GM18867 (cell line): Measurements from ENCODE around the gene CHMP2A.
A peak's percentile ranks its signal among the peaks of the same experiment; 100 is the strongest.

Experiments
- ATAC-seq: cut with Tn5 transposase; IDR thresholded peaks from one replicate; pipeline ENCODE4 v1.9.1; 2021; ENCODE audit warnings: mild to moderate bottlenecking, moderate library complexity; ENCODE audit not compliant: unreplicated experiment

Gene CHMP2A

DNA sequence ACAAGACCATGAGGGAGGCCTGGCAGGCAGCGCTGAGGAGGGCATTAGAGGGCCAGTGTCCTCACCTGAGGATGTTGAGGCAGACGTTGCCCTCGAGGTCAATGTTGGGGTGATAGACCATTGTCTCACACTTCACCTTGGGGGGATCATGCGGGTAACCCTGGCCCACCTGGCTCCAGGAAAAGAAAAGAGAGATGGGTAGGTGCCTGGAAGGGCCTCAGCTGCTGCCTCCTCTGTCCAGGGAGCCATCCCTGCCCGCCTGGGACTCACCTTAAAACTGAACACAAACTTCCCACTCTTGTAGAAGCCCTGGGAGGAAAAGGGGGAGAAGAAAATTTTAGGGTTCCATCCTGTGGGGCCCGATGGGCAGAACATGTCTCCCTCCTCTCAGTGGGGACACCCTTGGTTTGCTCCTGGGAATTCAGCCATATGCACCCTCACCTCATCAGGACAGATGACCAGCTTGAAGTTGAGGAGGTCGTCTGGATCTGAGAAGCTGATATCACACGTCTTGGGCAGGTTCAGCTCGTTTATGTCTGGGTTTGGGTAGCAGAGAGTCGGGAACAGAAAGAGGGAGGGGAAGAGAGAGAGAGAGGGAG lies 1.8 kb upstream of the CHMP2A start:
- no peak for ATAC-seq

DNA sequence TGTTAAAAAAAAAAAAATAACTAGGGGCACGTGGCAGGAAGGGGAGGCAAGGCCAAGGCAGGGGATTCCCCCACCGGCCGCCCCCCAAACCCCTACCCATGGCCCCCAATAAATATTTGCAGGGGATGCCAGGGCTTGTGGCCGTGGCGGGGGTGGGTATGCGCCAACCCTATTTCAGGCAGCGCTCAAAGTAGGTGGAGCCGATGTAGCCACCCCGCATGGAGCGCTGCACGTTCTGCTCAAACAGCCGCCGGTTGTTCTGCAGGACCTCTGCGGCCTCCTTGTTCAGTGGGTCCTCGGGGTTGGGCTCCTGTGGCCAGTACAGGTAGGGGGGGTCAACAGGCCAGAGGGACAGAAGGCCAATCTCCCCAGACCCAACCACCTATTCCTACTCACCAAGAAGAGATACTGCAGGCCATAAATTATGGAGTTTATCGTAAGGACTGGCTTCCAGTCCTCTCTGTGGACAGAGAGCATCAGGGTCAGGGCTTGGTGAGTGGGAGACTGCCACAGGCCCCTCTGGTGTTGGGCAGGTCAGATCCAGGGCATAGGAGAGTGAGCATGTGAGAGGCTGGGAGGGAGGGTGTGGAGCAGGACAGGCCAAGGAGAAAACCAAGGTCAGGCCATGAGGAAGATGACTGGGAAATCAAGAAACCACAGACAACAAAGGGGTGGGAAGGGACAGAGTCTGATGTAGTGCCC lies 1.2 kb upstream of the CHMP2A start:
- no peak for ATAC-seq

DNA sequence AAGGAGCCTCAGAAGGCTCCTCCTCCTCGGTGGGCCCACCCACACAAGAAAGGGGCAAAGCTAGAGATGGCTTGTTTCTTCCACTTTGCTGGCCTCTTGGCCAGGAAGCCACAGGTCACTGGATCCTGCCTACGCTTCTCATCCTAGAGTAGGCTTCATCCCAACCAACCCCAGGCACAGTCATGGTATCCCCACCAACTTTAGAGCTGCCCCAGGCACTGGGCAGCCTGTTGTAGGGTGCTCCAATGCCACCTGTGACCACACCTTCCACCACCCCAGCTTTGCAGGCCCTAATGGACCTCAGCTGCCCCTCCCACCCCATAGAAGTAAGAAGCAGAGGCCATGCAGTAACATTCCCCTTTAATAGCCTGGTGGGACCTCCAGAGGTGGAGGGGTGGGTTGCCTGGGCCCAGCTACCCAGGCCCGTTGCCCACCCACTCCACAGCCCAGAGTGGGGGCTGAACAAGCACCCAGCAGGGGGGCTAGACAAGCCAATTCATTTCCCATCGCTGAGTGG lies 522 bp upstream of the CHMP2A start:
- ATAC-seq = no peak

DNA sequence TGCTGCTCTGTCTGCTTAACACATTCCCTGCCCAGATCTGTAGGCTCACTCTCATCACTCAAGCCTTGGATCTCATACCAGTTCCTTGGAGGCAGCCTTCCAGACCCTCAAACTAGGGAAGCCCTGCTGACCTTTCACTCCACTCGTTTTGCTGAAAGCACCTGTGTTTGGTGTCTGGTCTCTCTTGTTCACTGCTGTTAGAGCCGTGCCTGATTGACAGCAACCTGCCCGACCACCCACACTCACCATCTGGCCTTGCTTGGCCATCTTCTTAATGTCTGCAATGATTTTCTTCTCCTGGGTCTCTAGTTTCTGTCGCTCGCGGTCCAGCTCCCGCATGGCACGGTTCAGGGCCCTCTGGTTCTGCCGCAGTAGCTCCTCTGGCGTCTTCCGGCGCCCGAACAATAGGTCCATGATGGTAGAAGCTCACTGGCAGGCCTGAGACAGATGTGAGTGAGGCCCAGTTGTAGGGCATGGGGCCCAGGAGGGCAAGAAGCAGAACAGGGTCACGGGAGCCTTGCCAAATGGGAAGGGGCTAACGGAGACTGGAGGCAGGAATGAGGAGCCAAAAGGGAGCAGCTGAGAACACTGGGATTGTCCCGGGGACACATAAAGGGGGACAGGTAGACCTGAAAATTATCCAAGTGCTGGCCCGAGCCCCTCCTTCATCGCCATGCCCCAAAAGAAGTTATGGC lies 959 bp downstream of the CHMP2A start:
- no peak for ATAC-seq

DNA sequence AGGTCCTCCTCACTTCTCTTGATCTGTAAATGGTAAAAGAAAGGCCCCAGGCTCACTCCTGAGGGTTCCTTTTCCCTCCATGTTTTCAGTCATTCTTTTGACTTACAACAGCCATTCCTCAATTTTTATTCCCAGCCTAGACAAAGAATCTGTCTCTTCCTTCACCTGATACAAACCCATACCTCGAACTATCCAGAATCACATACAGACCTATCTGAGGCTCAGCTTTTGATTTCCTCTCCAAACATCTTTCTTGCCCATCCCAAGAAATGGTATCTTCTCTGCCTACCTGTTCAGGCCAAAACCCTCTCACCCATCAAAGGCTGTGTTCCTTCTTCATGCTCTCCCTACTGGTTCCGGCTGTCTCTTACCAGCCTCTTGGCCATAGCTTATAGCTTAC lies 2.2 kb downstream of the CHMP2A start:
- no peak for ATAC-seq

DNA sequence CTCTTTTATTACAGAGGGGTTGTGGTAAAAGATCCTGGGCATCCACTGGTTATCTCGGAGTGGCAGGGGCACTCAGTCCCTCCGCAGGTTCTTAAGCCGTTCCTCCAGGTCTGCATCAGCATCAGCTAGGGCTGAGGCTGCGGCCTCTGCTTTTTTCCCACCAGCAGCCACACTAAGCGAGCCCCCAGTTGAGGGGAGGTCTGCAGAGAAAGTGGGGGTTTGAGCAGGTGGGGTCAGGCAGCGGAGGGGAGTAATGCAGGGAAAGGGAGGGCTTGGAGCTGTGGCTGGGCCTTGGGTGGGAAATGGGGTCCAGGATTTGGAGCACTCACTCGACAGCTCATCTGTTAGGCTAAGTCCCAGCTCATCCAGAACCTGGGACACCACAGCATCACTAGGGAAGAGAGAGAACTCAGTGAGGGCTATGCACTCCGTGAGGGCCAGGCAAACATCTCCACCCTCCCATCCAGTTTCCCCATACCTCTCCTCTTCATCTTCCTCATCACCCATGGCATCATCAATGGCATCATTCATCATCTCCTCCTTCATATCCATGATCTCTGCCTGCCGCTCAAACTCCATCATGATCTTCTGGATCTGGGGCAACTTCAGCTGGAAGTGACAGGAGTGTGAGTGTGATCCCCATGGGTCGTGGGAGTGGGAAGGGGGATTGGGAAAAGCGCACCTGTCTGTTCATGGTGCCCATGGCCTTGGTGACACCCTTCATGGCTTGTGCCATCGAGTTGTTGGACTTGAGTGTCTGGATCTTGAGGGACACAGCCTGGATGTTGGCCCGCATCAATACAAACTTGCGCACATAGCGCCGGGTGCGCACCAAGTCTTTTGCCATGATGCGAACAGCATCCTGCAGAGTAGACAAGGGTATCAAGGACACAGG lies 3.1 kb downstream of the CHMP2A start:
- no peak for ATAC-seq

DNA sequence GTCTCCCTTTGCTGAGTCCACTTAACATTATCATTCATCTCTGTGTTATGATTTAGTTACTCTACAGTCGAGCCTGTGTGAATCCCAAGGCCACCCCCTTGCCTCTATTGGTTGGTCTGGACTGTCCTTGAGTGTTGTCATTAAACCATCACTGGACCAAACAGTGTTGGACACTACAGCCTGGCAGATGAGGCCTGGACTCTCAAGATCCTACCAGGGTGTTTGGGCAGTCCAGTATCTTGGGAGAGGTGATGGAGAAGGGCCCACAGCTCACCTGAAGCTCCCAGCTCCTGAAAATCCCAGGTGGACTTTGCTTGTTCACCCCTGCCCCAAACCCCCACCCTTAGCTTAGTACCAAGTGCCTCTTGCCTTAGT lies 3.8 kb downstream of the CHMP2A start:
- ATAC-seq = no peak

DNA sequence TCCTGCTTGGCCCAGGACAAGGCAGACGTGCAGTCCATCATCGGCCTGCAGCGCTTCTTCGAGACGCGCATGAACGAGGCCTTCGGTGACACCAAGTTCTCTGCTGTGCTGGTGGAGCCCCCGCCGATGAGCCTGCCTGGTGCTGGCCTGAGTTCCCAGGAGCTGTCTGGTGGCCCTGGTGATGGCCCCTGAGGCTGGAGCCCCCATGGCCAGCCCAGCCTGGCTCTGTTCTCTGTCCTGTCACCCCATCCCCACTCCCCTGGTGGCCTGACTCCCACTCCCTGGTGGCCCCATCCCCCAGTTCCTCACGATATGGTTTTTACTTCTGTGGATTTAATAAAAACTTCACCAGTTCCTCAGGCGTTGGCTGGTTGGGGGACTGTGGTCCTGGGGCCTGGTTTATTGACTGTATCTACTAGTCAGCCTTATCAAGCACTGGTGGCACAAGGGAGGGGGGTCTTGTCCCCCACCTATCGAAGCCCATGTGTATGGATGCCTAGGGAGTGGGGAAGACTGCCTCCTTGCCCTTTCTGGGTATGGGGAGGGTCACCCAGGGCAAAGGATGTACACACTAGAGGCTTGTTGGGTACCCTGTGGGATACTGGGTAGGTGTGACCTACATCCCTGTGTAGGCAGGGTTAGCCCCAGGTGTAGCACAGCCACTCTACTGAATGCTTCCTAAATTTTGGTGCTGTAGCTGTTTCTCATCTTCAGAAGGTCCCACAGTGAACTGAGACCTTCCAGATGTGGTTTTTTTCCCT lies 4.4 kb downstream of the CHMP2A start:
- no peak for ATAC-seq

DNA sequence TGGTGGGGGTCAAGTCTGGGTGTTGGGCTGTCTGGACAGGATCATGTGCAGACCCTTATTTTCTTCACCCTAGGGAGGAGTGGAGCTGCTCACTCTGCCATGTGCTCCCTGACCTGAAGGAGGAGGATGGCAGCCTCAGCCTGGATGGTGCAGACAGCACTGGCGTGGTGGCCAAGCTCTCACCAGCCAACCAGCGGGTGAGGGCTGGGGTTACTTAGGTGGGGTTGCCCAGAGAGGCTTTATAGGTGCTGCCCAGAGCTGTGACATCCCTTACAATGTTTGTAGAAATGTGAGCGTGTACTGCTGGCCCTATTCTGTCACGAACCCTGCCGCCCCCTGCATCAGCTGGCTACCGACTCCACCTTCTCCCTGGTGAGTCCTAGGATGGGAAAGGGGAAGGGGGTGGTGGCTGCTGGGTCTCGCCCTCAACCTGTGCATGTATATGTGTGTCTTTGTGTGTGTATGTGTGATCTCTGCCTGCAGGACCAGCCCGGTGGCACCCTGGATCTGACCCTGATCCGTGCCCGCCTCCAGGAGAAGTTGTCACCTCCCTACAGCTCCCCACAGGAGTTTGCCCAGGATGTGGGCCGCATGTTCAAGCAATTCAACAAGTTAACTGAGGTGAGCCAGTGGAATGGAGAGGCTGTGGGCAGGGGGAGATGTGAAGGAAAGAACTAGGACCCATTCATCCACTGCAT lies 5.1 kb downstream of the CHMP2A start:
- no peak for ATAC-seq

DNA sequence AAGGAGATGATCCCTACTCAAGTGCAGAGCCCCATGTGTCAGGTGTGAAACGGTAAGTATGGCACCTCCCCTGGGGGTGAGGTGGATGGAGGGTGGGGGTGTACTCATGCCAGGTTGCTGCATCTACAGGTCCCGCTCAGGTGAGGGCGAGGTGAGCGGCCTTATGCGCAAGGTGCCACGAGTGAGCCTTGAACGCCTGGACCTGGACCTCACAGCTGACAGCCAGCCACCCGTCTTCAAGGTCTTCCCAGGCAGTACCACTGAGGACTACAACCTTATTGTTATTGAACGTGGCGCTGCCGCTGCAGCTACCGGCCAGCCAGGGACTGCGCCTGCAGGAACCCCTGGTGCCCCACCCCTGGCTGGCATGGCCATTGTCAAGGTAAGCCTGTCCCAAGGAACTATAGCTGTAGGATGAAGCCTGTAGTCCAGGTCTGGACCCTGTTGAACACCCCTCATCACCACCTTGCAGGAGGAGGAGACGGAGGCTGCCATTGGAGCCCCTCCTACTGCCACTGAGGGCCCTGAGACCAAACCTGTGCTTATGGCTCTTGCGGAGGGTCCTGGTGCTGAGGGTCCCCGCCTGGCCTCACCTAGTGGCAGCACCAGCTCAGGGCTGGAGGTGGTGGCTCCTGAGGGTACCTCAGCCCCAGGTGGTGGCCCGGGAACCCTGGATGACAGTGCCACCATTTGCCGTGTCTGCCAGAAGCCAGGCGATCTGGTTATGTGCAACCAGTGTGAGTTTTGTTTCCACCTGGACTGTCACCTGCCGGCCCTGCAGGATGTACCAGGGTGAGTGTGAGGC lies 5.8 kb downstream of the CHMP2A start:
- no peak for ATAC-seq

DNA sequence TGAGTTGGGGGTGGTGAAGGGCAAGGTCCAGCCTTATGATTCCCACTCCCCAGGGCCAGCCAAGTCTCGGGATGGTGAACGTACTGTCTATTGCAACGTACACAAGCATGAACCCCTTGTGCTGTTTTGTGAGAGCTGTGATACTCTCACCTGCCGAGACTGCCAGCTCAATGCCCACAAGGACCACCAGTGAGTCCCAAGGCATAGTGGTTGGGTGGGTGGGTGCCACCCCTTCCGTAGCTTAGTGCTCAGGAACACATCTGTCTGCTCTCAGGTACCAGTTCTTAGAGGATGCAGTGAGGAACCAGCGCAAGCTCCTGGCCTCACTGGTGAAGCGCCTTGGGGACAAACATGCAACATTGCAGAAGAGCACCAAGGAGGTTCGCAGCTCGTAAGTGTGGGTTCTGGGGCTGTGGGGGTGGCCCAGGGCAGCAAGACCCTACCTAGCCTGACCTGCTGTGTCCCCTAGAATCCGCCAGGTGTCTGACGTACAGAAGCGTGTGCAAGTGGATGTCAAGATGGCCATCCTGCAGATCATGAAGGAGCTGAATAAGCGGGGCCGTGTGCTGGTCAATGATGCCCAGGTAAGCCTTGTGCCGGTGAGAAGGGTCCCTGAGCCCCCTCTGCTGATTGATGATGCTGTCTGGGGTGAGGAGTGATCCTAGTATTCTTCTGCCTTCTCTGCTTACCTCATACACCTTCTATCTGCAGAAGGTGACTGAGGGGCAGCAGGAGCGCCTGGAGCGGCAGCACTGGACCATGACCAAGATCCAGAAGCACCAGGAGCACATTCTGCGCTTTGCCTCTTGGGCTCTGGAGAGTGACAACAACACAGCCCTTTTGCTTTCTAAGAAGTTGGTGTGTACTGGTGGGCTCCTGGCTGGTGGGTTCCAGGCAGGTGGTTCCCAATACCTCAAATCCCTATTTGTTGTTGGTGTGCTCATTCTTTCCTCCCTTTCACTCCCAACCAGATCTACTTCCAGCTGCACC lies 7.3 kb downstream of the CHMP2A start:
- ATAC-seq = no peak

DNA sequence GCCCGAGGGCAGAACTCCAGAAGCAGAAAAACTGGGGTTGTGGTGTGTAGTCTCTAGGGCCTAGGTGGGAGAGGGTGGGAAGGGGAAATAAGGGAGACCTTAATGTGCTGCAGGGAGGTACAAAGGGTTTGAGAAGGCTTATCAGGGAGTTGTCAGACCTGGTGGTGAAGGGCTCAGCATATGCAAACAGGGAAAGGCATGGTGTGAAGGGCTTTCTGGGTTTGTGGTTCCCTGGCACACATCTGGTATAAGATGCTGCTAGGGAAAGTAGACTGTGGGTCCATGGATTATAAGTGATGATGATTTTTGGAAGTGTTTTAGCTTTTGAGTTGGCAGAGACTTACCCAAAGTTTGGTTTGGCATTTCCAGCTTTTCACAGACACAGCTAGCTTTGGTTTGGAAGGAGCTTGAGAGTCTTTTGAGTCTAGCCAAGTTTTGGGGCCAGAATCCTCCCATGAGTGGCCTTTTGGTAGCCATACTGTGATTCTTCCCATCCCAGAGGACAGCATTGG lies 8.8 kb downstream of the CHMP2A start:
- ATAC-seq = no peak

DNA sequence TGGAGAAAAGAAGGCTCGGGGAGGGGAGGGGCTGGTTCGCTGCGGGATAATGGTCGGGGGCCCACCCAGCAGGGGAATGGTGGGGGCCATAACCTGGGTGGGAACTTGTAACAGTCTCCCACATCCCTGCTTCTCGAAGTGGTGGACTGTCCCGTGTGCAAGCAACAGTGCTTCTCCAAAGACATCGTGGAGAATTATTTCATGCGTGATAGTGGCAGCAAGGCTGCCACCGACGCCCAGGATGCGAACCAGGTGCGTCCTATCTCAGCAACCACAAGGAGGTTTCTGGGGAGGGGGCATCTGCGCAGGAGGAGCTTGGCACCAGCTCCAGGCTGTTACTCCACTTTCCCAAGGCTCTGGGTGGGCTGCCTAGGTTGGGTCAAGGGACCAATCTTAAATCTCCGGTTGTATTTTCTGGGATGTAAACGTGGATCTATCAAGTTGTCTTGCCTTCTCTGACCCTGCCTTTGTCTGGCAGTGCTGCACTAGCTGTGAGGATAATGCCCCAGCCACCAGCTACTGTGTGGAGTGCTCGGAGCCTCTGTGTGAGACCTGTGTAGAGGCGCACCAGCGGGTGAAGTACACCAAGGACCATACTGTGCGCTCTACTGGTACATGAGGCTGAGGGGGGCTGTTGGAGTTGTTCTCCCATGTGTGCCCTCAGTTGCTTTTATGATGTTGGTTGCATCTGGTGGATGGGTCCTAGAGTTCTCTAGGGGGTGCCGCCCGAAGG lies 9.5 kb downstream of the CHMP2A start:
- no peak for ATAC-seq

DNA sequence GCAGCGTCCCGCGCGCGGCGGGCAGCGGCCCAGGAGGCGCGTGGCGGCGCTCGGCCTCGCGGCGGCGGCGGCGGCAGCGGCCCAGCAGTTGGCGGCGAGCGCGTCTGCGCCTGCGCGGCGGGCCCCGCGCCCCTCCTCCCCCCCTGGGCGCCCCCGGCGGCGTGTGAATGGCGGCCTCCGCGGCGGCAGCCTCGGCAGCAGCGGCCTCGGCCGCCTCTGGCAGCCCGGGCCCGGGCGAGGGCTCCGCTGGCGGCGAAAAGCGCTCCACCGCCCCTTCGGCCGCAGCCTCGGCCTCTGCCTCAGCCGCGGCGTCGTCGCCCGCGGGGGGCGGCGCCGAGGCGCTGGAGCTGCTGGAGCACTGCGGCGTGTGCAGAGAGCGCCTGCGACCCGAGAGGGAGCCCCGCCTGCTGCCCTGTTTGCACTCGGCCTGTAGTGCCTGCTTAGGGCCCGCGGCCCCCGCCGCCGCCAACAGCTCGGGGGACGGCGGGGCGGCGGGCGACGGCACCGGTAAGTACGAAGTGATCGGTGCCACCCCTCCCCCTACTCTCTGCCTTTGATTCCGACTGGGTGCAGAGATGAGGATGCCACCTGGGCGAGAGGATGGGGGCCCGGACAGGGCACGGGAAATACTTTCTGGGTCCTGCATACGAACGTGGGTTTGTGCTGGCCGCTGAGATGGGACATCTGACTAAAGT lies 10.2 kb downstream of the CHMP2A start:
- ATAC-seq = peak; percentile 53

DNA sequence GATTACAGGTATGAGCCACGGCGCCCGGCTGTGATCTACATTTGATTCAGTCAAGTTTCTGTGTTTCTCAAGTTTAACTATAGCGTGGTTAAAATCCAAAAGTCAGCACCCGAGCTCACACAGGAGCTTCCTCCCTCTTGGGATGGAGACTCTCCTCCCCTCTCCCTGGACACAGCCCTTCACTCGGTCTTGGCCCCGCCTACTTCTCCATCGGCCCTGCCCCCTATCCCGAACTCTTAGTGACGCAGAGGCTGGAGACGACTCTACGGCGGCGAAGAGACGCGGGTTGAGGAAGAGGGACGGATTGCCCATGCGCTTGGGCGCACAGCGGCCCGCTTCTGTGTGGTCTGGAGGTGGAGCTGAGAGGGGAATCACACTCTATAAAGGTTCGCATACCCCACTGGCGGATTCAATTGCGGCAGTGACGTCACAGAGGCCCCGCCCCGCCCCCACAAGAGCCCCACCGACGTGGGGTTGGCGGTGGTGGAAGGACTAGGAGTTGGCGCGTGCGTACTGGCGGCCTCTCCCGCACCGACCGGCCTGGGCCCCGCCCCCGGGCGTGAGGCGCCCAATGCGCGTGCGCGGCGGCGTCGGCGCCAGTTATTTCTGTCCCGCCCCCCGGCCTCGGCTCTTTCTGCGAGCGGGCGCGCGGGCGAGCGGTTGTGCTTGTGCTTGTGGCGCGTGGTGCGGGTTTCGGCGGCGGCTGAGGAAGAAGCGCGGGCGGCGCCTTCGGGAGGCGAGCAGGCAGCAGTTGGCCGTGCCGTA lies 10.9 kb downstream of the CHMP2A start, which contains the start of gene TRIM28:
TRIM28 (plus strand) TSS at position 239 of the 765 bp plus-strand sequence. CDS start 694 bp downstream, outside the sequence.
- ATAC-seq = peak; percentile 73
